ENCODE data around the gene CACNB2.
"Not testable (repeated sequence)": the region's sequence is repeated elsewhere in the genome, so short reads cannot be mapped to it uniquely, and the experiment has no call there.

DNA sequence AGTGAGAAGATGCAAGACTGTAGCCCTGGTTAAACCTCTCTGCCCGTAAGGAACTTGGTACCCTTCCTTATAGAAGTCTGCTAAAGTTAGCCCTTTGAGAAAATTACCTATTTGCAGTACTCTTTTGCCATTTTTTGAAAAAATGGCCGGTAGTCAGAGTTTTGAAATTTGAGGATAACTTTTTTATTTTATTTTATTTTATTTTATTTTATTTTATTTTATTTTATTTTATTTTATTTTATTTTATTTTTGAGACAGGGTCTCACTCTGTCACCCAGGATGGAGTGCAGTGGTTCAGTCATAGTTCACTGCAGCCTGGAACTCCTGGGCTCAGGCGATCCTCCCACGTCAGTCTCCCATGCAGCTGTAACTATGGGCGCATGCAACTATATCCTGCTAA, 41.2 kb downstream of the CACNB2 start:
- not testable (repeated sequence) for TF ChIP-seq CTCF (IDR thresholded peaks at IDR 0.05; ENCODE audit: low read depth, low read length); POLR2A (IDR thresholded peaks at IDR 0.05; ENCODE audit: extremely low read depth, insufficient read length)

All from NB4 (cell line).